SU-DHL-6 (cell line): ENCODE measurements around the gene UTY.

Experiments
- EZH2phosphoT487 ChIP-seq: fragments of 200-600 bp; sonication (generic), shearing (Covaris generic); conservative IDR thresholded peaks from 2 replicates; pipeline ENCODE4 v1.6.1; 2018; ENCODE audit warnings: mild to moderate bottlenecking, antibody characterized with exemption, low read length, moderate library complexity, mixed read lengths
- TF ChIP-seq, protein P1 (sequence below): fragments of 200-600 bp; sonication (generic); IDR thresholded peaks from one replicate; pipeline ENCODE4 v1.5.1; 2017; ENCODE audit warnings: antibody characterized with exemption, mild to moderate bottlenecking, low read length, moderate library complexity; ENCODE audit not compliant: insufficient read depth, poor library complexity, severe bottlenecking

DNA sequence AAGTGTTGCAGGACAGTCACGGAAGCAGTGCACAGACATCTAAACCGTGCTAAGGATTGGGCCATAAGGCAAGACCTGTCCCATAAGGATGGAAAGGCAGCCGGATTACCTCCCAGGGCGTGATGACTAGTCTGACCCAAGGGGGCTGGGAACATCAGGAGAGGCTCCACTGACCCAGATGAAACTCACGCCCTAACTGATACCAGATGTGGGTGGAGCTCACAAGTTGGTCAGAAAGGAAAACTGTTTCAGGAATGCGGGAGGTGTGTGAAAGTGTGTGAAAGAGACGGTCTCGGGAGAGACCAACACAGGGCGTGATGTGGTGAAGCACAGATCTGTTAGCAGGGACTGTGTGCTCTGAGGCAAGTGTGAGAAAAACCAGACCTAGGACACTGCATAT lies 140.5 kb downstream of the UTY start:
- TF ChIP-seq, protein P1, sequence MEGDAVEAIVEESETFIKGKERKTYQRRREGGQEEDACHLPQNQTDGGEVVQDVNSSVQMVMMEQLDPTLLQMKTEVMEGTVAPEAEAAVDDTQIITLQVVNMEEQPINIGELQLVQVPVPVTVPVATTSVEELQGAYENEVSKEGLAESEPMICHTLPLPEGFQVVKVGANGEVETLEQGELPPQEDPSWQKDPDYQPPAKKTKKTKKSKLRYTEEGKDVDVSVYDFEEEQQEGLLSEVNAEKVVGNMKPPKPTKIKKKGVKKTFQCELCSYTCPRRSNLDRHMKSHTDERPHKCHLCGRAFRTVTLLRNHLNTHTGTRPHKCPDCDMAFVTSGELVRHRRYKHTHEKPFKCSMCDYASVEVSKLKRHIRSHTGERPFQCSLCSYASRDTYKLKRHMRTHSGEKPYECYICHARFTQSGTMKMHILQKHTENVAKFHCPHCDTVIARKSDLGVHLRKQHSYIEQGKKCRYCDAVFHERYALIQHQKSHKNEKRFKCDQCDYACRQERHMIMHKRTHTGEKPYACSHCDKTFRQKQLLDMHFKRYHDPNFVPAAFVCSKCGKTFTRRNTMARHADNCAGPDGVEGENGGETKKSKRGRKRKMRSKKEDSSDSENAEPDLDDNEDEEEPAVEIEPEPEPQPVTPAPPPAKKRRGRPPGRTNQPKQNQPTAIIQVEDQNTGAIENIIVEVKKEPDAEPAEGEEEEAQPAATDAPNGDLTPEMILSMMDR: no peak
- TF ChIP-seq EZH2phosphoT487: no peak
